Progenitor cell of endocrine pancreas (in vitro differentiated cells): ENCODE results near the gene SEMA4D. TPM values are rescaled to one million over a fixed set of nuclear protein-coding genes. Genes with fewer than 3 reads are reported as not detected.
"Not testable (repeated sequence)": the region's sequence is repeated elsewhere in the genome, so short reads cannot be mapped to it uniquely, and the experiment has no call there.

Experiments
- DNase-seq: peaks from one replicate; pipeline ENCODE4 v3.0.0; 2021; ENCODE audit warnings: low spot score; ENCODE audit not compliant: unreplicated experiment
- H3K27ac Mint-ChIP-seq: 2 replicates; pipeline ENCODE4 v1.8.0; 2021; ENCODE audit warnings: mild to moderate bottlenecking, moderate library complexity, mixed read lengths
- H3K27me3 Mint-ChIP-seq: 2 replicates; pipeline ENCODE4 v1.8.0; 2021; ENCODE audit warnings: mixed read lengths
- H3K36me3 Mint-ChIP-seq: 2 replicates; pipeline ENCODE4 v1.8.0; 2022; ENCODE audit warnings: mixed read lengths; ENCODE audit not compliant: insufficient read depth
- H3K4me1 Mint-ChIP-seq: 2 replicates; pipeline ENCODE4 v1.8.0; 2021; ENCODE audit warnings: low read depth, mixed read lengths
- H3K4me3 Mint-ChIP-seq: 2 replicates; pipeline ENCODE4 v1.8.0; 2021; ENCODE audit warnings: low read depth, mild to moderate bottlenecking, moderate library complexity, mixed read lengths
- H3K9me3 Mint-ChIP-seq: 2 replicates; pipeline ENCODE4 v1.8.0; 2021; ENCODE audit warnings: low read depth, mixed read lengths
- CTCF ChIP-seq: fragments of 200-600 bp; sonication (generic); IDR thresholded peaks from one replicate; pipeline ENCODE4 v1.5.0; 2021; ENCODE audit warnings: antibody characterized with exemption, mild to moderate bottlenecking; ENCODE audit not compliant: unreplicated experiment
- total RNA-seq: library from RNA; stranded (reverse); gene quantifications from 2 replicates; pipeline ENCODE4 v1.2.1, GENCODE V29; 2021

Gene SEMA4D
- total RNA-seq, 1 donor from 2014 or later, result 63.1 TPM

- Mint-ChIP-seq H3K4me3 (no peak overlapping the region), H3K4me1 (peaks cover 29% of the 10 kb centered on the region), H3K27ac (no peak overlapping the region), H3K36me3 (peaks cover 4% of the 10 kb centered on the region), H3K27me3 (no peaks in the 10 kb centered on the region), H3K9me3 (no peaks in the 10 kb centered on the region)
- no peak for DNase-seq
- TF ChIP-seq CTCF, result no peak
These were observed 24.0 kb downstream of the SEMA4D start for GRCh38 chr9:89473762-89474469.

DNA sequence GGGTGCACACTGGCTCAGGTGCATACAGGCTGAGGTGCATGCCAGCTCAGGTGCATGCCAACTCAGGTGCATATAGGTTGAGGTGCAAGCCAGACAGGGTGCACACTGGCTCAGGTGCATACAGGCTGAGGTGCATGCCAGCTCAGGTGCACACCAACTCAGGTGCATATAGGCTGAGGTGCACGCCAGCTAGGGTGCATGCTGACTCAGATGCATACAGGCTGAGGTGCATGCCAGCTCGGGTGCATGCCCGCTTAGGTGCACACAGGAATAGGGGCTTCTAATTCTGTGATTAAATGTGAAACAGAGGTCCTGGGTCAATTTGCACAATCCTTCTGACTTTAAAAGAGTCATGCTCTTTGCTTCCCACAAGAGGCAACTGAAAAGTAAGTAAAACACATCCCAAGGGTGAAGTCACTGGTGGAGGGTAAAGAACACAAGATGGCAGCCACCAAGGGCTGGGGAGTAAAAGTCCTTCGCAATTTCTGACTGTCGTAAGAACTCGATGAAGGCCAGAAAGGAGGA lies 26.1 kb downstream of the SEMA4D start:
- H3K4me1 Mint-ChIP-seq, result peaks cover 25% of the 10 kb centered on the region
- not testable (repeated sequence) for H3K27me3 Mint-ChIP-seq, H3K36me3 Mint-ChIP-seq, DNase-seq, H3K27ac Mint-ChIP-seq, H3K9me3 Mint-ChIP-seq, H3K4me3 Mint-ChIP-seq

DNA sequence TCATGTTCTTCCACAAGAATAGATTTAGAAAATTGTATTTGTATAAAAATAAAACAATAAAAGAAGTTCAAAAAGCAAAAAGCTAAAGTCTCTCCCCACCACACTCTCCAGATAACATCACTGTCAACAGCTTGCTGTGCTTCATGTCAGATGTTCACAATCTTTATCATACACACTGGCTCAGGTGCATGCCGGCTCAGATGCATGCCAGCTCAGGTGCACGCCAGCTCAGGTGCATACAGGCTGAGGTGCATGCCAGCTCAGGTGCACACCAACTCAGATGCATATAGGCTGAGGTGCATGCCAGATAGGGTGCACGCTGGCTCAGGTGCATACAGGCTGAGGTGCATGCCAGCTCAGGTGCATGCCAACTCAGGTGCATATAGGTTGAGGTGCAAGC lies 26.5 kb downstream of the SEMA4D start:
- no peak for DNase-seq
- peaks cover 26% of the 10 kb centered on the region for H3K4me1 Mint-ChIP-seq
- no peaks in the 10 kb centered on the region for H3K27me3 Mint-ChIP-seq
- peaks cover 4% of the 10 kb centered on the region for H3K36me3 Mint-ChIP-seq
- no peak overlapping the region for H3K4me3 Mint-ChIP-seq
- no peaks in the 10 kb centered on the region for H3K9me3 Mint-ChIP-seq
- no peak for TF ChIP-seq CTCF
- no peak overlapping the region for H3K27ac Mint-ChIP-seq

- Mint-ChIP-seq H3K4me1 (peaks cover 23% of the 10 kb centered on the region), H3K9me3 (no peaks in the 10 kb centered on the region), H3K4me3 (no peak overlapping the region), H3K27ac (no peak overlapping the region), H3K27me3 (no peaks in the 10 kb centered on the region), H3K36me3 (peaks cover 3% of the 10 kb centered on the region)
- no peak for TF ChIP-seq CTCF
- no peak for DNase-seq
These were observed 27.6 kb downstream of the SEMA4D start for GRCh38 chr9:89470224-89470839.

GRCh38 chr9:89469003-89469402 lies 28.9 kb downstream of the SEMA4D start:
- Mint-ChIP-seq H3K27me3 (no peaks in the 10 kb centered on the region), H3K4me1 (peaks cover 19% of the 10 kb centered on the region), H3K27ac (no peak overlapping the region), H3K36me3 (peaks cover 2% of the 10 kb centered on the region), H3K4me3 (no peak overlapping the region), H3K9me3 (no peaks in the 10 kb centered on the region)
- no peak for DNase-seq
- TF ChIP-seq CTCF, result no peak
